Endothelial cell of umbilical vein (primary cell): Measurements from ENCODE around the gene SPIRE1.

Experiments
- EZH2 ChIP-seq: IDR thresholded peaks from 2 replicates; pipeline ENCODE4 v1.6.1; 2012; ENCODE audit warnings: borderline replicate concordance, low read depth, mild to moderate bottlenecking, moderate library complexity, low read length, inconsistent platforms; ENCODE audit not compliant: severe bottlenecking
- FOS ChIP-seq: IDR thresholded peaks from 2 replicates; pipeline ENCODE4 v1.6.1; 2011; ENCODE audit warnings: mild to moderate bottlenecking, low read length, moderate library complexity, borderline replicate concordance; ENCODE audit not compliant: insufficient read depth
- JUN ChIP-seq: IDR thresholded peaks from 2 replicates; pipeline ENCODE4 v1.6.1; 2011; ENCODE audit warnings: borderline replicate concordance, low read depth; ENCODE audit not compliant: insufficient read length, insufficient read depth
- MYC ChIP-seq: IDR thresholded peaks from one replicate; pipeline ENCODE4 v1.6.1; 2011; ENCODE audit warnings: mild to moderate bottlenecking, low read depth, low read length
- POLR2A ChIP-seq: IDR thresholded peaks from 2 replicates; pipeline ENCODE4 v1.6.1; 2012; ENCODE audit warnings: low read depth, mild to moderate bottlenecking, control low read depth, low read length
- POLR2AphosphoS5 ChIP-seq: IDR thresholded peaks from 2 replicates; pipeline ENCODE4 v1.6.1; 2012; ENCODE audit warnings: low read depth, mild to moderate bottlenecking, control low read depth, low read length, moderate library complexity; ENCODE audit not compliant: insufficient read depth
- TF ChIP-seq, protein P1 (sequence below), 2 donors: IDR thresholded peaks; 1 replicate in 1 of 2; 2 replicates in 1 of 2; pipeline ENCODE4 v1.5.1; 2011; ENCODE audit warnings: low read length in 2 of 2, mild to moderate bottlenecking in 2 of 2, moderate library complexity in 2 of 2, control low read depth in 1 of 2, inconsistent platforms in 1 of 2, low read depth in 1 of 2; ENCODE audit not compliant: insufficient read depth in 1 of 2; ENCODE audit errors: extremely low read depth in 1 of 2
- TF ChIP-seq, protein P2 (sequence below): IDR thresholded peaks from 2 replicates; pipeline ENCODE4 v1.6.1; 2011; ENCODE audit not compliant: insufficient read depth, insufficient read length

DNA sequence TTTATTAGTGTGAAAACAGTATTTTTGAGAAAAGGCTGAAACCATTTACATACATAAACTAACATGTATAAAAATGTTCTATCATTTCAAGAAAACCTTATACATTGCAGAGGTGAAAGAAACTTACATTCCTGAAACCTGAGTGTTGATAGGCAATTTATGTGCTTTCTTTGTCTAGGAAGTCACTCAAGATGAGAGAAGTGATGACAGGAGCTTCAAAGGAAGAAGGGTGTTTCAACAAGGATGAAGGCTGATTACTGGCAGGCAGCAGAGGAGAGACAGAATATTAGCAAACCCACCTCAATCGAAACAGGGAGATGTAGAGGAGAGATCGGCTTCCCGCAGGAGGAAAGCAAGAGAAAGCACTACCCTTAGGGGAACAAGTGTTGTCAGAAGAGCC lies 125.2 kb downstream of the SPIRE1 start:
- TF ChIP-seq, protein P1, sequence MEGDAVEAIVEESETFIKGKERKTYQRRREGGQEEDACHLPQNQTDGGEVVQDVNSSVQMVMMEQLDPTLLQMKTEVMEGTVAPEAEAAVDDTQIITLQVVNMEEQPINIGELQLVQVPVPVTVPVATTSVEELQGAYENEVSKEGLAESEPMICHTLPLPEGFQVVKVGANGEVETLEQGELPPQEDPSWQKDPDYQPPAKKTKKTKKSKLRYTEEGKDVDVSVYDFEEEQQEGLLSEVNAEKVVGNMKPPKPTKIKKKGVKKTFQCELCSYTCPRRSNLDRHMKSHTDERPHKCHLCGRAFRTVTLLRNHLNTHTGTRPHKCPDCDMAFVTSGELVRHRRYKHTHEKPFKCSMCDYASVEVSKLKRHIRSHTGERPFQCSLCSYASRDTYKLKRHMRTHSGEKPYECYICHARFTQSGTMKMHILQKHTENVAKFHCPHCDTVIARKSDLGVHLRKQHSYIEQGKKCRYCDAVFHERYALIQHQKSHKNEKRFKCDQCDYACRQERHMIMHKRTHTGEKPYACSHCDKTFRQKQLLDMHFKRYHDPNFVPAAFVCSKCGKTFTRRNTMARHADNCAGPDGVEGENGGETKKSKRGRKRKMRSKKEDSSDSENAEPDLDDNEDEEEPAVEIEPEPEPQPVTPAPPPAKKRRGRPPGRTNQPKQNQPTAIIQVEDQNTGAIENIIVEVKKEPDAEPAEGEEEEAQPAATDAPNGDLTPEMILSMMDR (IDR thresholded peaks at IDR 0.05; ENCODE audit: extremely low read depth in 1 of 2, insufficient read depth in 1 of 2, low read depth in 1 of 2, low read length in 2 of 2) = no peak
- TF ChIP-seq, protein P2, sequence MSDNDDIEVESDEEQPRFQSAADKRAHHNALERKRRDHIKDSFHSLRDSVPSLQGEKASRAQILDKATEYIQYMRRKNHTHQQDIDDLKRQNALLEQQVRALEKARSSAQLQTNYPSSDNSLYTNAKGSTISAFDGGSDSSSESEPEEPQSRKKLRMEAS = no peak
- TF ChIP-seq EZH2 (no peak), POLR2AphosphoS5 (no peak), POLR2A (no peak), FOS (no peak), MYC (no peak), JUN (no peak)
